Cortex of kidney (tissue), 1 donor: ENCODE measurements around the gene POLRMT.
A peak's percentile ranks its signal among the peaks of the same experiment; 100 is the strongest.

Experiments used
- DNase-seq: peaks from one replicate; lab custom pipeline; 2025; lab: John Stamatoyannopoulos, UW

POLRMT gene

DNA sequence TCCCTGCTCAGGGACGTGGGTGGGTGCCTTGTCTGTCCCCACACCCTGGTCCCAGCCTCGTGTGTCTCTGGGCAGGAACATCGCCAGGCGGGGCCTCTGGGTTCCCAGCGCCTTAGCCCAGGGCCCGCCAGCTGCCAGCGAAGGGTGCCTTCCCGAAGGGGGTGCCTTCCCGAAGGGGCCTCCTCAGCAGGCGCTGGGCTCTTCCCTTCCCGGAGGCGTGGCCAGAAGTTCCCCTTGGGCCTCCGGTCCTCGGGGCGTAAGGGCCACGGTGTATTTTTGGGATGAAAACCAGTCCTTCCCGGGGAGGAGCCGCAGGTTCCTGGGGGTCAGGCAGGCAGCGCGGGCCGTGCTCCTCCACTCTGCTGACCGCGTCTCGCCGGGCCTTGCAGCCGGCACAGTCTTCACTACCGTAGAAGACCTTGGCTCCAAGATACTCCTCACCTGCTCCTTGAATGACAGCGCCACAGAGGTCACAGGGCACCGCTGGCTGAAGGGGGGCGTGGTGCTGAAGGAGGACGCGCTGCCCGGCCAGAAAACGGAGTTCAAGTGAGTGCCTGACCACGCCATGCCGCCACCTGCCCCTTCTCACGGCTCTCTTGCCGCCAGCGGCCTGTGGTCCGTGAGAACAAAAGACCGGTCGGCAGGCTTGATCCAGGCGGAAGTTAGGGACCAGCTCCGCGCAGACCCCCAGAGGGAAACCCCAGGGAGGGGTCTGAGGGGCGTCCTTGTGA, 54.1 kb downstream of the POLRMT start:
- no peak for DNase-seq

DNA sequence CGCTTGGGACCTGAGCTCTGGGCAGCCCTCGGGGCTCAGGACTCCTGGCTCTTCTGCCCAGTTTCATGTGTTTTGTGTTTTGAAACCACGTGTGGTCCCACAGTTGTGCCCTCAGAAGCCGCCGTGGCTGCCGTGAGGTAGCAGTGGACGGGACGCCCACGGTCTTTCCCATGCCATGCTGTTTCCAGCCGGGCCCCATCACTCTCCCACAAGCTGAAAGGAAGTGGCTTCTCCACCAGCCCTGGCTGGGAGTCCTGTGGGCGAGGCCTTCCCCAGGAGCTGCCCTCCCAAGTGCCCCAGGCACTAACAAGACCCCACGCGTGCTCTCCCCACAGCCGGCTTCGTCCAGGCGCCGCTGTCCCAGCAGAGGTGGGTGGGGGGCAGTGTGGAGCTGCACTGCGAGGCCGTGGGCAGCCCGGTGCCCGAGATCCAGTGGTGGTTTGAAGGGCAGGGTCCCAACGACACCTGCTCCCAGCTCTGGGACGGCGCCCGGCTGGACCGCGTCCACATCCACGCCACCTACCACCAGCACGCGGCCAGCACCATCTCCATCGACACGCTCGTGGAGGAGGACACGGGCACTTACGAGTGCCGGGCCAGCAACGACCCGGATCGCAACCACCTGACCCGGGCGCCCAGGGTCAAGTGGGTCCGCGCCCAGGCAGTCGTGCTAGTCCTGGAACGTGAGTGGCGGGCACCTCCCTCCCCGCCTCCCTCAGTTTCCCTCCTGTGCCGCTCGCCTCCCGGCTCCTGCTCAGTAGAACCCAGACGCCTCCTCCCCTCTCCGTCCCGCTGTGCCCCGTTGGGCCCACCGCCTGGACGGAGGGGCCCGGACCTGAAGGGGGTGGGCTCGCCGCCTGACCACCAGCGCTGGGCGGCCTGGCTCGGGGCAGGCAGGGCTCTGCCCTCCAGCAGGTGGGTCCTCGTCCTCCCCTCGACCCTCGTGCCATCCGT, 55.6 kb downstream of the POLRMT start:
- DNase-seq, result no peak

- DNase-seq, result no peak
Measured at GRCh38 chr19:576768-577438, 56.4 kb downstream of the POLRMT start.

DNA sequence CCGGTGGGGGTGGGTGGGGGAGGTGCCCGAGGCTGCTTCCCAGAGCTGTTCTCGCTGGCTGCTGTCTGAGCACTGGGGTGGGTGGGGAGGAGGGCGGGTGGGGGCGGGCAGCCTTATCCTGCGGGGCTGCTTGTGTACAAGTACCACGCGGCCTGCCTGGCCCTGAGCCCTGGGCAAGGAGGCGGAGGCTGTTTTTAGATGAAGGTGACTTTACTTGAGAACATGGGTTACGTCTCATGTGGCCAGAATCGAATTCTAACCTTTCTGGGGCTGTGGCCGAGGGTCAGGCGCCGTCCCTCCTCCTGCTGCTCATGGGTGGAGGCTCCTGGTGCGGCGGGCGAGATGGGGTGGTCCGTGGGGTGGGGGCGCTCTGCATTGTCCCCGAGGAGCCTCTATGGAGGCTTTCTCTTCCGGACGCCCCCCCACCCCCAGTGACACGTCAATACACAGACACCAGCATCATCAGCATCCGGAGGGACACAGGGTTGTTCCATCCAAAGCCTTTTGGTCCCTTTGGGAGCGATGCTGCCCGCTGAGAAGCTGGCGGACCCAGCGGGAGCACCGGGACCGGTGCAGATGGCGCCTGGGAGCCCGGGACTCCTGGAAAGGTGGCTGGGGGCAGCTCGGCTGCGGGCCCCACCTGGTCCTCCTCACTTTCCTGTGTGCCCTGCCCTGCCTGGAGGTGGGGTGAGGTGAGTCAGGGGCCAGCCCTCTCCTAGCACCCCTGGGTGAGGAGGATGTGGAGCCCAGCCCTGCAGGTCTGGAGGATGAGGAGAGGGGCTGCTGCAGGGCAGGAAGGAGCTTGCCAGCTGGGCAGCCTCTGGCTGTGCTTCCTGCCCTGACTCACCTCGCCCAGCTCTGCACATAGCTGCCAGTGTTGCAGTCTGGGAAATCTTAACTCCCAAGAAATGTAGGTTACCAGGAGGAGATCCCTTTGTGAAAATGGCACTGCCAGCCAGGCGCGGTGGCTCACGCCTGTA, 57.5 kb downstream of the POLRMT start:
- no peak for DNase-seq

GRCh38 chr19:574658-575526, 58.4 kb downstream of the POLRMT start:
- no peak for DNase-seq

- DNase-seq, result no peak
Measured at GRCh38 chr19:573519-573825, 59.9 kb downstream of the POLRMT start.

DNA sequence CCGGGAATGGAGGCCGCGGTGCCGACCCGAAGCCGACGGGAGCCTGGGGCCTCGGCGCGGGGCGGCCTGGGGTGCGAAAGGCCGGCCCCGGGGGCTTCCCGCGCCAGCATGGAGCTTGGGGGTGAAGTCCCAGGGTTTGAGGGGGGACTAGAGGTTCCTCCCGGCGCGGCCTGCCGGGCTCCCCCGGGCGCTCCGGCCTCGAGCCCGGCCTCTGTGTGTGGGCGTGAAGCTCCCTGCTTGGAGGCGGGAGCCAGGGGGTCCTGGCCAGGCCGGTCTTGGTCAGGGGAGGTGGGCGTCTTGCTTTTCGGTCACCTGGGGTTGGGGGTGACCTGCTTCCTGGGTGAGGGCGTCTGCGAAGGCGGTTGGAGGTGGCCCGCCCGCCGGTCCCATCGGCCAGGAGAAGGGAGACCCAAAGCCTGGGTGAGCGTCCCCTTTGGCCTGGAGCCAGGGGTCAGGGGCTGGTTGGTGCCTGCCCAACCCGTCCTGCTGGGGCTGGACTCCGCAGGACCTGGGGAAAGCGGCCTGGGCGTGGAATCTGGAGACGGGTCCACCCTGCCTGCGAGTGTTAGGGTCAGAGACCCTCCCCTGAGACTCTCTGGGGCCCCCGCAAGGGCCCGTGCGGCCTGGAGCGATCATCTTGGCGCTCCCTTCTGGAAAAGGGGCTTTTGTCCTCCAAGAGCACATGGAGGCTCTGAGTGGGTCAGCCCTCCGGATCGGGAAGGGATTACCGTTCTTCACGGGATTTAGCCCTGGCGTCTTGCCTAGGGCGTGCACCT, 60.4 kb downstream of the POLRMT start:
- DNase-seq, result no peak

DNA sequence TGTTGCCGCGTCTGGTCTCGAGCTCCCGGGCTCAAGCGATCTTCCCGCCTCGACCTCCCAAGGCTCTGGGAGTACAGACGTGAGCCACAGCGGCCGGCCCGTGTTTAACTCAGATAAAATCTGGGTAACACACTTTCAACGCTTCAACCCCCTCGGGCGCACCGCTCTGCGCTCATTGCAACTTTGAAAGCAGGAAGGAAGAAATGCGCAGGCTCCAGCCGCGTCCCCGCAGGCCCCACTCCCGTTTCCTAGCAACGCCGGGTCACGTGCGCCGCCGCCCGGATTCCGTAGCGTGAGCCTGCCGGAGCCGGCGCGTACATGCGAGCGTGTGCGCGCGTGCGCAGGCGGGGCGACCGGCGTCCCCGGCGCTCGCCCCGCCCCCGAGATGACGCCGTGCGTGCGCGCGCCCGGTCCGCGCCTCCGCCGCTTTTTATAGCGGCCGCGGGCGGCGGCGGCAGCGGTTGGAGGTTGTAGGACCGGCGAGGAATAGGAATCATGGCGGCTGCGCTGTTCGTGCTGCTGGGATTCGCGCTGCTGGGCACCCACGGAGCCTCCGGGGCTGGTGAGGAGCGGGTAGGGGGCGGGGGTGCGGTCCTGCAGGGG, 61.1 kb downstream of the POLRMT start, which contains the start of gene BSG:
BSG (plus strand) TSS at position 457 of the 603 bp plus-strand sequence; CDS start at position 496, 39 bp downstream.
- peak; percentile 67 for DNase-seq

- DNase-seq, result no peak
Measured at GRCh38 chr19:571566-571974, 61.8 kb downstream of the POLRMT start.

DNA sequence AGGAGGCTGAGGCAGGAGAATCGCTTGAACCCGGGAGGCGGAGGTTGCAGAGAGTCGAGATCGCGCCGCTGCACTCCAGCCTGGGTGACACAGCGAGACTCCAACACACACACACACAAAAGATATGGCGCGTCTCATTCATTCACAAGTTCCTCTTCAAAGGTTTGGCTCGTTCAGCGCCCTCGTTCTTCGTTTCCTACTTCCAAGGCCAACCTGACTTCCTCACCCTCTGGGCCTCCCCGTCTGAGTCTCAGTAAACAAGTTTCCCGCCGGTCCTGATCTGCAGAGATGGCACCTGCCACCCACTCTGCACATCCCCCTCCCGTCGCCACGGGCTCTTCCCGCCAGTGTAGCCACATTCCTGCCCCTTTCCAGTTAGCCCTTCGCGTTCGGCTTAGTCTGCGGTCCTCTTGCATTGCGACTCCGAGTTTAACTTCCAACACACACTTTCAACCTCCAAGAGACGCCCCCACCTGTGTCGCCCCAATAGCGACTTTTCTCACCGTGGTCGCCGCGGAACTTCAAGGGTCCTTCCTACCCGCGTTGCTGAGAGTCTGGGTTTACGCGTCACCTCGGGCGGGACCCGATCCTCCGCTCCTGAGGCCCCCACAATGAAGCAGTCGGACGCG, 62.3 kb downstream of the POLRMT start:
- DNase-seq, result no peak

GRCh38 chr19:570251-570686, 63.1 kb downstream of the POLRMT start:
- DNase-seq, result no peak

DNA sequence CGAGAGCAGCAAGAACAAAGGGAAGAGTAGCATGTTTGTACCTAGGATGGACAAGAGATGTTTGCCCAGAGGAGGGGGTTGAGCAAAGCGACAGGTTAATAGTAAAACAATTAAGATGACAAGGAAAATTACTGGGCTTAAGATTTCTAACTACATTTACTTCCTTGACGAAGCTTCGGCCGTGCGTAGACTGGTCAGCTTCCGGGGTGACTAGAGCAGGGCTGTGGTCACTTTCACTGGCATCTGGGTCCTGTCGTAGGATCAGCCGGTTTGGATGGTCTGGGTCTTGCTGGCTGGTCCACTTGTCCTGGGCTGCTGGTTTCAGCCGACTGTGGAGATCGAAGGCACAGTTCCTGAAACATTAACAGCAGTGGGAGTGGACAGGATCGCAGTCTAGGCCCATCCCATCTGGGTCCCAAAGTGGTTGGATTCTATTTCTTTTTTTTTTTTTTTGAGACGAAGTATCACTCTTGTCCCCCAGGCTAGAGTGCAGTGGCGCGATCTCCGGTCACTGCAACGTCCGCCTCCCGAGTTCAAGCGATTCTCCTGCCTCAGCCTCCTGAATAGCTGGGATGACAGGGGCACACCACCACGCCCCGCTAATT, 65.9 kb downstream of the POLRMT start:
- no peak for DNase-seq
